Effector CD8-positive, alpha-beta T cell (primary cell): ENCODE measurements around the gene HERC5.
A peak's percentile ranks its signal among the peaks of the same experiment; 100 is the strongest.
"Not testable (repeated sequence)": the region's sequence is repeated elsewhere in the genome, so short reads cannot be mapped to it uniquely, and the experiment has no call there.

Source experiments
- DNase-seq: peaks from one replicate; lab custom pipeline; 2025; lab: John Stamatoyannopoulos, UW
- total RNA-seq, 4 experiments: gene quantifications; one replicate each; lab custom pipeline; 2026; lab: John Stamatoyannopoulos, UW

HERC5 gene
- total RNA-seq = 32.4 to 73.2 (median 41.5) reads per million in 4 experiments

- DNase-seq = peak; percentile 82
Measured at GRCh38 chr4:88456670-88457306, at the start of gene HERC5. HERC5 (plus strand) TSS chr4:88457119; CDS start chr4:88457270, 151 bp downstream.

GRCh38 chr4:88409206-88409605, 47.7 kb upstream of the HERC5 start:
- no peak for DNase-seq

- DNase-seq = no peak
Measured at GRCh38 chr4:88409789-88410188, 47.1 kb upstream of the HERC5 start.

GRCh38 chr4:88411491-88412096, 45.3 kb upstream of the HERC5 start:
- DNase-seq = no peak

- no peak for DNase-seq
Measured at GRCh38 chr4:88413801-88414200, 43.1 kb upstream of the HERC5 start.

- no peak for DNase-seq
Measured at GRCh38 chr4:88414755-88415154, 42.2 kb upstream of the HERC5 start.

GRCh38 chr4:88415982-88416381, 40.9 kb upstream of the HERC5 start:
- no peak for DNase-seq

- no peak for DNase-seq
Measured at GRCh38 chr4:88418411-88418810, 38.5 kb upstream of the HERC5 start.

GRCh38 chr4:88419874-88420273, 37.0 kb upstream of the HERC5 start:
- no peak for DNase-seq

- no peak for DNase-seq
Measured at GRCh38 chr4:88420844-88421243, 36.1 kb upstream of the HERC5 start.

- no peak for DNase-seq
Measured at GRCh38 chr4:88422403-88422802, 34.5 kb upstream of the HERC5 start.

- DNase-seq = no peak
Measured at GRCh38 chr4:88429401-88429800, 27.5 kb upstream of the HERC5 start.

GRCh38 chr4:88435987-88436693, 20.8 kb upstream of the HERC5 start:
- no peak for DNase-seq

- not testable (repeated sequence) for DNase-seq
Measured at GRCh38 chr4:88437873-88438272, 19.0 kb upstream of the HERC5 start.

- no peak for DNase-seq
Measured at GRCh38 chr4:88439161-88439760, 17.7 kb upstream of the HERC5 start.

GRCh38 chr4:88440146-88440545, 16.8 kb upstream of the HERC5 start:
- no peak for DNase-seq

GRCh38 chr4:88441696-88442095, 15.2 kb upstream of the HERC5 start:
- no peak for DNase-seq

- DNase-seq = no peak
Measured at GRCh38 chr4:88442689-88443191, 14.2 kb upstream of the HERC5 start.

- DNase-seq = no peak
Measured at GRCh38 chr4:88443486-88443885, 13.4 kb upstream of the HERC5 start.

GRCh38 chr4:88445252-88445651, 11.7 kb upstream of the HERC5 start:
- no peak for DNase-seq

GRCh38 chr4:88446124-88446523, 10.8 kb upstream of the HERC5 start:
- DNase-seq = no peak

- DNase-seq = no peak
Measured at GRCh38 chr4:88447371-88448095, 9.4 kb upstream of the HERC5 start.
